GM12872 (cell line): ENCODE results near the gene FECH.

ENCODE experiments used
- TF ChIP-seq, protein P1 (sequence below): IDR thresholded peaks from 3 replicates; pipeline ENCODE4 v1.5.1; 2011; ENCODE audit warnings: low read depth, mild to moderate bottlenecking, low read length, moderate library complexity; ENCODE audit not compliant: insufficient read depth

Gene FECH

DNA sequence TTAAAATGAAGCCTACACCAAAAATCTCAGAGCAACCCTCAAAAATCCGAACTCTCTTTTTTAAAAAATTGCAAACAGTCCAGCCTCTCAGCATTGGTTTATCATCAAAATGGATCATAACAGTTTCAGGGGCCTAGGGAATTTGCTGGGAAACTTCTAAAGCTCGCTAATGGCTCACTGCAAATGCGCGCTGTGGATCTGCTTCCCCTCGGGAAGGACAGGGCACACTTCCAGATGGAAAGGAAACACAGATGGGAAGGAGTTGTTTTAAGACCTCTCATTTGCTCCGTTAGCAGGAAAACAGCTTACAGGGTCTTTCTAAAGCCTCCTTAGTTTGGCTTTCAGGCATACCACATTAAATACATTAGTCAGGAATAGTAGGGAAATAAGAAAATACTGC is 27.2 kb downstream of the FECH start:
- TF ChIP-seq, protein P1, sequence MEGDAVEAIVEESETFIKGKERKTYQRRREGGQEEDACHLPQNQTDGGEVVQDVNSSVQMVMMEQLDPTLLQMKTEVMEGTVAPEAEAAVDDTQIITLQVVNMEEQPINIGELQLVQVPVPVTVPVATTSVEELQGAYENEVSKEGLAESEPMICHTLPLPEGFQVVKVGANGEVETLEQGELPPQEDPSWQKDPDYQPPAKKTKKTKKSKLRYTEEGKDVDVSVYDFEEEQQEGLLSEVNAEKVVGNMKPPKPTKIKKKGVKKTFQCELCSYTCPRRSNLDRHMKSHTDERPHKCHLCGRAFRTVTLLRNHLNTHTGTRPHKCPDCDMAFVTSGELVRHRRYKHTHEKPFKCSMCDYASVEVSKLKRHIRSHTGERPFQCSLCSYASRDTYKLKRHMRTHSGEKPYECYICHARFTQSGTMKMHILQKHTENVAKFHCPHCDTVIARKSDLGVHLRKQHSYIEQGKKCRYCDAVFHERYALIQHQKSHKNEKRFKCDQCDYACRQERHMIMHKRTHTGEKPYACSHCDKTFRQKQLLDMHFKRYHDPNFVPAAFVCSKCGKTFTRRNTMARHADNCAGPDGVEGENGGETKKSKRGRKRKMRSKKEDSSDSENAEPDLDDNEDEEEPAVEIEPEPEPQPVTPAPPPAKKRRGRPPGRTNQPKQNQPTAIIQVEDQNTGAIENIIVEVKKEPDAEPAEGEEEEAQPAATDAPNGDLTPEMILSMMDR, result no peak

DNA sequence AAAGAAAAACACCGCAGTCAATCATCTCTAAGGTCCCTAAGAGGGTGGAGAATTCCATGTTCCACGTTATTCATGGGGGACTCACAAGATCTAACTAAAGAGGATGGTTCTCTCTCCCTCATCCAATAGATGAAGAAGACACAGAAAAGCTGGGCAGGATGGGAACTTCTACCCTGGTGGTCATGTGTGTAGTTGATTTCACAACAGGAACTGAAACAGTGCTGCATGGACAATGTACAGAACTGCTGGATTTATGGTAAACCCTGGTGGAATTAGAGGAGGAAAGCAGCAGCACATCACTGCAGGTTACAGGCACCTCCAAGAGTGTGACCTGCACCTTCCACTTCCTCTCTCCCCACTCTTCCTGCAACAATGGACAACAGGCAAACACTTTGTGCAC is 31.4 kb downstream of the FECH start:
- TF ChIP-seq, protein P1, result no peak

DNA sequence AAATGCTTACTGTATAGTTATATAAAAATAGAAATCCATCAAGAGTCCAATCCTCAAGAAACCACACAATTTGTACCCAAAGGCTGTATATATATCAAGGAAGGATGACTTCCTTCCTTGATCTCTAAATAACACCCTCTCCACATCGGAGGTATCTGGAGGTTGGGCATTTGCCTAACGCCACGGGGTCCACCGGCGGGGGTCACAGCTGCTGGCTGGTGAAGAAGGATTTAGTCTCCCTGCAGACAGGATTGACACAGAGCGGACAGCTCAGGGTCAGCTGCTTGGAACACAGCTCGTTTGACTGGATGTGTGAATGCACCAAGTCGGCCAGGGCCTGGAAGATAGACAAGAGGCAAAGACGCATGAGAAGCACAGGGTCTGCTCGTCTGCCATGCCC is 36.0 kb downstream of the FECH start:
- TF ChIP-seq, protein P1, result no peak

DNA sequence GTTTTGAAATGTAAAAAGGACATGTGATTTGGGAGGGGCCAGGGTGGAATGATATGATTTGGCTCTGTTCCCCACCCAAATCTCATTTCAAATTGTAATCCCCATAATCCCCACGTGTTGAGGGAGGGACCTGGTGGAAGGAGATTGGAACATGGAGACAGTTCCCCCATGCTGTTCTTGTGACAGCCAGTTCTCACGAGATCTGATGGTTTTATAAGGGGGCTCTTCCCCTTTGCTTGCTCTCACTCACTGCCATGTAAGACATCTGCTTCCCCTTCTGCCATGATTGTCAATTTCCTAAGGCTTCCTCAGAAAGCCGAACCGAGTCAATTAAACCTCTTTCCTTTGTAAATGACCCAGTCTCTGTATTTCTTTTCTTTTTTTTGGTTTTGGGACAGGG is 39.2 kb downstream of the FECH start:
- TF ChIP-seq, protein P1, result no peak

DNA sequence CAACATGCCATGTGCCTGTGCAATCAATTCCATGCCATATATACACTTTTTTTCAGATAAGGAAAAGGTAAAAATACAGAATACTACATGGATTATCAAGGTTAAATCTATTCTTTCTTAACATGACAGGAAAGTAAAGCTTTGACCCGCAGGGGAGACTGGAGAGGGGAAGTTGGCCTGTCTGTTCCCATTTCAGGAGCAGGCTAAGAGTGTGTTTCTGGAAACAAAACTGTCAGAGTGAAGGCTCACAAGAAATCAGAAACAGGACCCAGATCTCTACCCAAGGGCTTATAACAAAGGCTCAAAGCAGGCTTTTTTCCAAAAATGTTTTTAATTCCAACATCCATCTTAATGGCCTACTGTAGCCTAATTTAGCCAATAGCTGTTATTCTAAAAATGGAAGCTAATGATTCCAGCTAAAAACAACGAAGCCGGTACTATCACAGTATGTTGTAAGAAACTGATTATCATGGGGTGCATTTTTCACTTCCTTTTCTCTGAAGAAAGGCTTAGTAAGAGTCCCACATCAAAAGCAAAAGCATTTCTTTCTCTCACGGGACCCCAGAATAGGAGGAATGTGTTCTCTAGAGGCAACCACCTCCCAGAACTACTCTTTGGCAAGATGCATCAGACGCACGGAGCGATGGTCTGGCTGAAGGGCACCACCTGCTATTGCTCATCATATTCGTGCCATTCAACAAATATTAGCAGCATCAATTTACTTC is 41.4 kb downstream of the FECH start:
- TF ChIP-seq, protein P1, result no peak

DNA sequence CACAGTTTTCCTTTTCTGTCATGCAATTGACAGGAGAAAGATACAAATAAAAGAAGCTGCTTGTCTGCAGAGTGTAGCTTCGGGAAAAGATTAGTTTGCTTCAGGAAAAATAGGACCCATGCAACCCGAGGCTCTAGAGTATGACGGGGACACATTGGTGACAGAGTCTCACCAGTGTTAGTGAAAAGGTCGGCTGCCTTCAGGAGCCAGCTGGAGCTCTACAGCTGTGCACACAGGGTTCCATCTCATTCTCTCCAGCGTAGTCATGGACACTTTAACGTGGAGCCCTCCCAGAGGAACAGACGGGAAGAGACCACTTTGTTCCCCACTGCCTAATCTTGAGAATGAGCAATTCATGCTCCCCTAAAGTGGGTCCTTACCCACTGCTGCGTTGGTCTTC is 42.9 kb downstream of the FECH start:
- TF ChIP-seq, protein P1, result no peak

DNA sequence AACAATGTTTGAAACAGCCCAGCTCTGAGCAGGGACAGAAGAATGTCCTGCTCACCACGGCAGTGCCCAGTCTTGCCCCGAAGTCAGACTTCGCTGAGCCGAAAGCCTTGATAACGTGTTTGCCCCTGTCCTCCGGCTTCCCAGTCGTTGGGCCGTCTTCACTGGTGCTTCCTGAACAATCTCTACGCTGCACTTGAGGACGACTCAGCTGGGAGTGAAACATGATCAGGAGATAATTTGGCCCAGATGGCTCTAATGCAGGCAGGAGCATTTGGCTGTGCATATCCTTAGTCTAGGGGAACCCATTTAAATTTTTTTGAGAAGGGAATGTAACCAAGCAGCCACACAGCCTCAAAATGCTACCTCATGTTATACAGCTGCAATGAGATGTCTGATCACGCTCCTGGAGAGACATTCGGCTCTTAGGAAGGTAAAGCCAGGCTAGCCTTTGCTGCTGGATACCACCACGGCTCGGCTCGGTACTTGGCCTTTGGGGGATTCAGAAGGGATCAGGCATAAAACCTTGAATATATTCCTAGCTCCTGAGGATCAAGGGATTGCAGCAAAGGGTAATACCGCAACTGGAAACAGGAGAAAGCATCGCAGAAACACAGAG is 43.6 kb downstream of the FECH start:
- TF ChIP-seq, protein P1, result no peak
